ENCODE measurements around the gene SEMA6D.

DNA sequence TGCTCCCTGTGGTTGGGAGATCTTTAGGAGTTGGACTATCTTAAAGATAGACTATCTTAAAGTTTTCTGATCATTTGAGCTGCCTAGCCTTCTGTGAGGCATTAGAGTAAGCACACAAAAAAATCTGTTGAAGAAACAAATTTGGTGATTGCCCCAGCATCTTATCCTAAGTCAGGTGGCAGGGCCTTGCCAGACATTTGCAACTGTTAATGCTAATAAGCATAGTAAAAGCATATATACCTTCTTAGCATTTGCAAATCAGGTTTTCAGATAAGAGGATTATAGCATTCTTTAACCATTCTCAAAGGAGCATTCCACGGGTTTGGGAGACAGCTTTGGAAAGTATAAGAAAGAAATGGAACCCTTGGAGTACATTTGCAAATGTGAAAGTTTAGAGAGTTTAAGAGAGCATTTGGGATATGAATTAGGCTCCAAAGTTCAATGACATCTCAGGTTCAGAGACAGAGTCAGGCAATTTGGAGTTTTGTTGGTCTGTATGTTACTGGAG is 61.0 kb downstream of the SEMA6D start:
- no peak for TF ChIP-seq POLR2AphosphoS5 (IDR thresholded peaks at IDR 0.05; ENCODE audit: low read depth, low read length)
- no peak for TF ChIP-seq TAF1 (IDR thresholded peaks at IDR 0.05; ENCODE audit: low read depth, low read length)
- TF ChIP-seq POLR2A (IDR thresholded peaks at IDR 0.05; ENCODE audit: low read depth, low read length), result no peak
- TF ChIP-seq SPI1 (IDR thresholded peaks at IDR 0.05; ENCODE audit: low read depth, low read length), result no peak
- TF ChIP-seq POU2F2 (IDR thresholded peaks at IDR 0.05; ENCODE audit: low read depth, low read length), result no peak

Measured in GM12891 (cell line).